Activated B cell treated with CpG ODN at 0.5 μM for 24 hours (primary cell): Measurements from ENCODE around the gene CENPL. TPM values are rescaled to one million over a fixed set of nuclear protein-coding genes. Genes with fewer than 3 reads are reported as not detected.
"Not testable (repeated sequence)": the region's sequence is repeated elsewhere in the genome, so short reads cannot be mapped to it uniquely, and the experiment has no call there.

Experiments used
- ATAC-seq: fragments of 200-7000 bp; cut with Tn5 transposase; one replicate; pipeline ENCODE4 v1.10.0; 2021; ENCODE audit warnings: low read depth, mild to moderate bottlenecking, moderate library complexity
- CTCF ChIA-PET: fragments of 350-600 bp; sonication (Branson Sonifier 250); formaldehyde crosslinking; loops from one replicate; lab custom pipeline; 2021; ENCODE audit warnings: antibody characterized with exemption; lab: Charles Lee
- POLR2A ChIA-PET: fragments of 350-600 bp; sonication (Branson Sonifier 250); formaldehyde crosslinking; loops from one replicate; lab custom pipeline; 2021; ENCODE audit warnings: antibody characterized with exemption; lab: Charles Lee
- DNase-seq: peaks from one replicate; pipeline ENCODE4 v3.0.0; 2022
- H3K27ac Mint-ChIP-seq: one replicate; pipeline ENCODE4 v1.8.0; 2020; ENCODE audit warnings: mixed read lengths
- H3K27me3 Mint-ChIP-seq: one replicate; pipeline ENCODE4 v1.8.0; 2021; ENCODE audit warnings: mixed read lengths
- H3K36me3 Mint-ChIP-seq: one replicate; pipeline ENCODE4 v1.8.0; 2021; ENCODE audit warnings: low read depth, mixed read lengths
- H3K4me1 Mint-ChIP-seq: one replicate; pipeline ENCODE4 v1.8.0; 2021; ENCODE audit warnings: mixed read lengths
- H3K4me3 Mint-ChIP-seq: one replicate; pipeline ENCODE4 v1.8.0; 2020; ENCODE audit warnings: mild to moderate bottlenecking, mixed read lengths
- H3K9me3 Mint-ChIP-seq: one replicate; pipeline ENCODE4 v1.8.0; 2020; ENCODE audit warnings: mixed read lengths
- CTCF ChIP-seq: fragments of 200-600 bp; IDR thresholded peaks from one replicate; pipeline ENCODE4 v1.8.0; 2022; ENCODE audit warnings: antibody characterized with exemption, mild to moderate bottlenecking
- intact Hi-C: fragments of 100-400 bp; cut with micrococcal nuclease; formaldehyde crosslinking; loops from one replicate; pipeline ENCODE4 v1.15.1; 2024
- total RNA-seq: library from RNA; stranded (reverse); gene quantifications from 2 replicates; pipeline ENCODE4 v1.2.3, GENCODE V29; 2022

CENPL gene
- total RNA-seq, 1 donor from 2014 or later: 14.0 TPM

- CTCF ChIA-PET: no interaction called here
- intact Hi-C loops: no loop called here
- H3K36me3 Mint-ChIP-seq: peaks cover 45% of the 10 kb centered on the region
- POLR2A ChIA-PET: interaction anchor here (0.6 kb wide), 1 partner anchor 65 kb away, joined by 3 read pairs; no protein-coding TSS in a partner anchor
- no peak for ATAC-seq
- no peak for TF ChIP-seq CTCF
- H3K27ac Mint-ChIP-seq: no peak overlapping the region
- no peaks in the 10 kb centered on the region for H3K27me3 Mint-ChIP-seq
- no peak for DNase-seq
- H3K4me1 Mint-ChIP-seq: no peaks in the 10 kb centered on the region
- no peaks in the 10 kb centered on the region for H3K9me3 Mint-ChIP-seq
- H3K4me3 Mint-ChIP-seq: no peak overlapping the region
Measured at GRCh38 chr1:173802961-173803360, 21.7 kb downstream of the CENPL start.

- H3K27ac Mint-ChIP-seq, H3K9me3 Mint-ChIP-seq, H3K27me3 Mint-ChIP-seq, CTCF ChIA-PET, H3K4me1 Mint-ChIP-seq, ATAC-seq, H3K4me3 Mint-ChIP-seq, DNase-seq, intact Hi-C loops: not testable (repeated sequence)
- POLR2A ChIA-PET: interaction anchor here (0.6 kb wide), 1 partner anchor 44 kb away, joined by 11 read pairs; no protein-coding TSS in a partner anchor
- H3K36me3 Mint-ChIP-seq: peaks cover 28% of the 10 kb centered on the region
Measured at GRCh38 chr1:173799995-173800394, 24.7 kb downstream of the CENPL start.

GRCh38 chr1:173798078-173798477 lies 26.6 kb downstream of the CENPL start:
- ATAC-seq (no peak), DNase-seq (no peak)
- no peak for TF ChIP-seq CTCF
- no peaks in the 10 kb centered on the region for H3K9me3 Mint-ChIP-seq
- H3K27me3 Mint-ChIP-seq: no peaks in the 10 kb centered on the region
- no peaks in the 10 kb centered on the region for H3K4me1 Mint-ChIP-seq
- intact Hi-C loops: no loop called here
- CTCF ChIA-PET: interaction anchor here (1.2 kb wide), 1 partner anchor 27 kb away, joined by 3 read pairs; the partner anchor contains the start of genes CENPL and DARS2
- H3K36me3 Mint-ChIP-seq: peaks cover 19% of the 10 kb centered on the region
- no peak overlapping the region for H3K27ac Mint-ChIP-seq
- POLR2A ChIA-PET: no interaction called here
- no peak overlapping the region for H3K4me3 Mint-ChIP-seq

GRCh38 chr1:173789841-173790240 lies 34.8 kb downstream of the CENPL start:
- POLR2A ChIA-PET: no interaction called here
- intact Hi-C loops: no loop called here
- Mint-ChIP-seq H3K4me3 (no peak overlapping the region), H3K27me3 (no peaks in the 10 kb centered on the region), H3K4me1 (no peaks in the 10 kb centered on the region), H3K9me3 (no peaks in the 10 kb centered on the region), H3K27ac (no peak overlapping the region), H3K36me3 (peaks cover 32% of the 10 kb centered on the region)
- CTCF ChIA-PET: no interaction called here
- TF ChIP-seq CTCF: no peak
- DNase-seq (no peak), ATAC-seq (no peak)

GRCh38 chr1:173784997-173785396 lies 39.7 kb downstream of the CENPL start:
- POLR2A ChIA-PET: no interaction called here
- CTCF ChIA-PET: no interaction called here
- intact Hi-C loops: no loop called here
- Mint-ChIP-seq H3K9me3 (no peaks in the 10 kb centered on the region), H3K27me3 (no peaks in the 10 kb centered on the region), H3K36me3 (peaks cover 62% of the 10 kb centered on the region), H3K27ac (no peak overlapping the region), H3K4me3 (no peak overlapping the region), H3K4me1 (no peaks in the 10 kb centered on the region)
- DNase-seq (no peak), ATAC-seq (no peak)
- no peak for TF ChIP-seq CTCF

- H3K27me3 Mint-ChIP-seq: no peaks in the 10 kb centered on the region
- DNase-seq: no peak
- H3K4me3 Mint-ChIP-seq: no peak overlapping the region
- peaks cover 85% of the 10 kb centered on the region for H3K36me3 Mint-ChIP-seq
- no peak for TF ChIP-seq CTCF
- CTCF ChIA-PET: interaction anchor here (0.6 kb wide), 1 partner anchor 9 kb away, joined by 3 read pairs; no protein-coding TSS in a partner anchor
- intact Hi-C loops: no loop called here
- no peak for ATAC-seq
- no peak overlapping the region for H3K27ac Mint-ChIP-seq
- POLR2A ChIA-PET: no interaction called here
- H3K4me1 Mint-ChIP-seq: no peaks in the 10 kb centered on the region
- no peaks in the 10 kb centered on the region for H3K9me3 Mint-ChIP-seq
Measured at GRCh38 chr1:173779936-173780335, 44.7 kb downstream of the CENPL start.
